ENCODE results near the gene PRKX.
"Not testable (repeated sequence)": the region's sequence is repeated elsewhere in the genome, so short reads cannot be mapped to it uniquely, and the experiment has no call there.

Gene PRKX

GRCh38 chrX:3577551-3577950 lies 135.9 kb downstream of the PRKX start:
- no peak for DNase-seq (ENCODE audit: extremely low read depth, insufficient read length)
- no peak for TF ChIP-seq CTCF (IDR thresholded peaks at IDR 0.05; ENCODE audit: insufficient read depth, low read length, poor library complexity, severe bottlenecking)
- H3K27me3 ChIP-seq (replicated peaks; ENCODE audit: control insufficient read depth, insufficient read depth, low read length), result no peaks in the 10 kb centered on the region
- no peak overlapping the region for H3K4me3 ChIP-seq (replicated peaks; ENCODE audit: low read depth, low read length)
- no peaks in the 10 kb centered on the region for H3K36me3 ChIP-seq (ENCODE audit: control insufficient read depth, insufficient read depth, low read length)

DNA sequence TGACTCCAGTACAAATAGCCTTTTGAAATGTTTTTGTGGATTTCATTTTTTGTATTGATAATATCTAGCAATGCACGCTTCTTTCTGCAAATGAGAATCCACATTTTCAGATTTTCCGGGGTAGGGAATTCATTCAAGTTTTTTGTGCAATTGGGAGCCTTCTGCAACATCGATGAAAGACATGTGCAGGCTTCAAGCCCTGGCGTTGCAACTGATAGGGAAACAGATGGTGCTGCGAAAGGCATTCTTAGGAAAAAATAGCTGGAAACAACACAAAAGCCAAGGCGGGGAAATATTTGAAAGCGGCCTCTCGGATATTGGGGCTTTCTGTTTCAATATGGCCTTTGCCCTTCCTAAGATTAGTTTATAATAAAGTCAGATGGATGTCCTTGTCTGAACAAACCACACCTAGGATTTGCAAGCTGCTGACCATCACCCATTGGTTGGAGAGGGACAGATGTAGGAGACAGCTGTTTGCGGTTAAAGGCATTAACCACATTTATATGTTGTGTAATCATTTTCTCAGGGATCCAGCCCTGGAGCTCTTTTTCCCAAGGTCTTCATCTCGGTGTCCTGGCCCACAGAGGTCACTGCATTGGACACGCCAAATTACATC lies 136.5 kb downstream of the PRKX start:
- no peak overlapping the region for H3K4me3 ChIP-seq (replicated peaks; ENCODE audit: low read depth, low read length)
- no peaks in the 10 kb centered on the region for H3K27me3 ChIP-seq (replicated peaks; ENCODE audit: control insufficient read depth, insufficient read depth, low read length)
- no peak for TF ChIP-seq CTCF (IDR thresholded peaks at IDR 0.05; ENCODE audit: insufficient read depth, low read length, poor library complexity, severe bottlenecking)
- DNase-seq (ENCODE audit: extremely low read depth, insufficient read length), result no peak
- H3K36me3 ChIP-seq (ENCODE audit: control insufficient read depth, insufficient read depth, low read length), result no peaks in the 10 kb centered on the region

GRCh38 chrX:3567686-3568085 lies 145.8 kb downstream of the PRKX start:
- H3K4me3 ChIP-seq (replicated peaks; ENCODE audit: low read depth, low read length), result no peak overlapping the region
- DNase-seq (ENCODE audit: extremely low read depth, insufficient read length), result no peak
- no peaks in the 10 kb centered on the region for H3K27me3 ChIP-seq (replicated peaks; ENCODE audit: control insufficient read depth, insufficient read depth, low read length)
- no peaks in the 10 kb centered on the region for H3K36me3 ChIP-seq (ENCODE audit: control insufficient read depth, insufficient read depth, low read length)
- TF ChIP-seq CTCF (IDR thresholded peaks at IDR 0.05; ENCODE audit: insufficient read depth, low read length, poor library complexity, severe bottlenecking), result no peak

- DNase-seq (ENCODE audit: extremely low read depth, insufficient read length), result no peak
- Histone ChIP-seq H3K4me3 (replicated peaks; ENCODE audit: low read depth, low read length) (no peak overlapping the region), H3K27me3 (replicated peaks; ENCODE audit: control insufficient read depth, insufficient read depth, low read length) (no peaks in the 10 kb centered on the region), H3K36me3 (ENCODE audit: control insufficient read depth, insufficient read depth, low read length) (no peaks in the 10 kb centered on the region)
- TF ChIP-seq CTCF (IDR thresholded peaks at IDR 0.05; ENCODE audit: insufficient read depth, low read length, poor library complexity, severe bottlenecking), result no peak
These were observed 150.0 kb downstream of the PRKX start for GRCh38 chrX:3563451-3563850.

- H3K27me3 ChIP-seq (replicated peaks; ENCODE audit: control insufficient read depth, insufficient read depth, low read length); H3K36me3 ChIP-seq (ENCODE audit: control insufficient read depth, insufficient read depth, low read length); DNase-seq (ENCODE audit: extremely low read depth, insufficient read length); H3K4me3 ChIP-seq (replicated peaks; ENCODE audit: low read depth, low read length): not testable (repeated sequence)
These were observed 153.4 kb downstream of the PRKX start for GRCh38 chrX:3560010-3560409.
